ENCODE measurements around the gene PRIMA1.

- TF ChIP-seq, protein P1, sequence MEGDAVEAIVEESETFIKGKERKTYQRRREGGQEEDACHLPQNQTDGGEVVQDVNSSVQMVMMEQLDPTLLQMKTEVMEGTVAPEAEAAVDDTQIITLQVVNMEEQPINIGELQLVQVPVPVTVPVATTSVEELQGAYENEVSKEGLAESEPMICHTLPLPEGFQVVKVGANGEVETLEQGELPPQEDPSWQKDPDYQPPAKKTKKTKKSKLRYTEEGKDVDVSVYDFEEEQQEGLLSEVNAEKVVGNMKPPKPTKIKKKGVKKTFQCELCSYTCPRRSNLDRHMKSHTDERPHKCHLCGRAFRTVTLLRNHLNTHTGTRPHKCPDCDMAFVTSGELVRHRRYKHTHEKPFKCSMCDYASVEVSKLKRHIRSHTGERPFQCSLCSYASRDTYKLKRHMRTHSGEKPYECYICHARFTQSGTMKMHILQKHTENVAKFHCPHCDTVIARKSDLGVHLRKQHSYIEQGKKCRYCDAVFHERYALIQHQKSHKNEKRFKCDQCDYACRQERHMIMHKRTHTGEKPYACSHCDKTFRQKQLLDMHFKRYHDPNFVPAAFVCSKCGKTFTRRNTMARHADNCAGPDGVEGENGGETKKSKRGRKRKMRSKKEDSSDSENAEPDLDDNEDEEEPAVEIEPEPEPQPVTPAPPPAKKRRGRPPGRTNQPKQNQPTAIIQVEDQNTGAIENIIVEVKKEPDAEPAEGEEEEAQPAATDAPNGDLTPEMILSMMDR (IDR thresholded peaks at IDR 0.05; ENCODE audit: low read length): no peak; the same call in 1 of the 2 replicates
- TF ChIP-seq EZH2 (IDR thresholded peaks at IDR 0.05; ENCODE audit: borderline replicate concordance, low read length): no peak
Observed at GRCh38 chr14:93691042-93691780, 97.1 kb downstream of the PRIMA1 start.
